HG03520 (cell line): ENCODE results near the gene COBLL1.

Source experiments
- ATAC-seq: cut with Tn5 transposase; IDR thresholded peaks from one replicate; pipeline ENCODE4 v1.9.1; 2021; ENCODE audit warnings: mild to moderate bottlenecking, moderate library complexity; ENCODE audit not compliant: unreplicated experiment

Gene COBLL1

GRCh38 chr2:164859251-164859818 lies 17.7 kb upstream of the COBLL1 start:
- no peak for ATAC-seq

DNA sequence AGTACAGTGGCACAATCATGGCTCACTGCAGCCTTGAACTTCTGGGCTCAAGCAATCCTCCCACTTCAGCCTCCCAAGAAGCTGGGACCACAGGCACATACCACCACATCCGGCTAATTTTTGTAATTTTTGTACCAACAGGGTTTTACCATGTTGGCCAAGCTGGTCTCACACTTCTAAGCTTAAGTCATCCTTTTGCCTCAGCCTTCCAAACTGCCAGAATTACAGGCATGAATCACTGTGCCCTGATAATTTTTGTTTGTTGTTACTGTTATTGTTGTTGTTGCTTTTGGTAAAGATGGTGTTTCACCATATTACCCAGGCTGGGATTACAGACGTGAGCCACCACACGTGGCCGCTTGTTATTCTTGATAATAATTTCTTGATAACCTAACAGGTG lies 10.5 kb upstream of the COBLL1 start:
- no peak for ATAC-seq

DNA sequence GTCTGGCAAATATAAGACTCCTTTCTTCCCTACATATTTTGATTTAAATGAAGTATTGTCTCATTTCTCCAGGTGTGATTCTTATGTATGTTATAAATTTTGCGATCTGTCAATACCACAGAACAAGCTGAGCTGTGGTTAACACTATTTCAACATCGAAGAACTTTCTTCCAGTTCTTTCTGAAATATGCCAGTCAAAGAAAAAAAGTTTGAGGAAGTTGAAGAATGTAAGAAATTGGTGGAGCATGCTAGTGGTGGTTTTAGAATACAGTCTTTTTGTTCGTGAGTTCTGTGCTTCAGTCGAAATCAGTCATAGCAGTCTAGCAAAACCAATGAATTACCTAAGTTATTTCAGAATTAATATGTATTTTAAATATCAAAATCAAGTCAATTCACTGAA lies 8.6 kb upstream of the COBLL1 start:
- ATAC-seq: no peak

GRCh38 chr2:164849506-164849905 lies 7.9 kb upstream of the COBLL1 start:
- ATAC-seq: no peak

- no peak for ATAC-seq
Measured at GRCh38 chr2:164847981-164848741, 6.5 kb upstream of the COBLL1 start.

GRCh38 chr2:164847291-164847690 lies 5.7 kb upstream of the COBLL1 start:
- ATAC-seq: no peak

- no peak for ATAC-seq
Measured at GRCh38 chr2:164846276-164846675, 4.7 kb upstream of the COBLL1 start.

- no peak for ATAC-seq
Measured at GRCh38 chr2:164843346-164843911, 1.8 kb upstream of the COBLL1 start.

- ATAC-seq: no peak
Measured at GRCh38 chr2:164842624-164842966, 972 bp upstream of the COBLL1 start.

- ATAC-seq: peak; percentile 52
Measured at GRCh38 chr2:164840930-164841718, 499 bp downstream of the COBLL1 start.

GRCh38 chr2:164840458-164840929 lies 1.1 kb downstream of the COBLL1 start:
- ATAC-seq: no peak

DNA sequence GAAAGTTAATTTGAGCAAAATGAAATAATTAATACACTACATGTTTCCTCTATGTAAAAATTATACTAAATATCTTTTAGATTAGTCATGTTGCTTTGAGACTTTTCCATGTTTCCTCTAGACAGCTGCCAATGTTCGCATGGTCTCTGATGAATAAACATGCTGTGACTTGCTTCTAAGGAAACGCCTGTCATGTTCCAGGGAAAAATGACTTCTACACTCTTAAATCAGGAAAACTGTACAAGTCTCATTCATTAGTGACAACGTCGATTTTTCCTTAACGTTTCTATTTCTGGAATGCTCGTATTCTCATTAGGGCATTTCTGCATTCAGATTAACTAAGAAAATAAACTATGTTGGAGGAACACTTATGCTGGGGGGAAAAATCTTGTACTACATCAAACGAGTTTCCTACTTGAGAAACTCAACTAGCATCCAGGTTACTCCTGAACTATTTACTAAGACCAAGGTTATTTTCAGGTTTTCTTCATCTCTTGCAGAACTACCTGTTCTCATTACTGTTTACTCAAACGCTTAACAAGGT lies 1.6 kb downstream of the COBLL1 start:
- no peak for ATAC-seq

DNA sequence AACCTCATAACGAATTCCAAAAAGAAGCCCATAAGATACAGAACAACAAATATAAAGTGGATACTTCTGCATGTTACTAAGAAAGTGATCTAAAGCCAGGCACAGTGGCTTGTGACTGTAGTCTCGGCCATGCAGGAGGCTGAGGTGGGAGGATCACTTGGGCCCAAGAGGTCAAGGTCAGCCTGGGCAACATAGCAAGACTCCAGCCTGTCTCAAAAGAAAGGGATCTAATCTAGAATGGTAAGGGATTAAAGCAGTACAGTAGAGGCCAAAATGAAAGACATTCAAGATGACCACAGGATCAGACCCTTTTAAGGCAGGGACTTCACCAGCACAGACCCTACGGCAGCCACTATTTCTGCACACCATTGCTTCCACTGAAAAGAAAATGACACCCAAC lies 3.8 kb downstream of the COBLL1 start:
- no peak for ATAC-seq

DNA sequence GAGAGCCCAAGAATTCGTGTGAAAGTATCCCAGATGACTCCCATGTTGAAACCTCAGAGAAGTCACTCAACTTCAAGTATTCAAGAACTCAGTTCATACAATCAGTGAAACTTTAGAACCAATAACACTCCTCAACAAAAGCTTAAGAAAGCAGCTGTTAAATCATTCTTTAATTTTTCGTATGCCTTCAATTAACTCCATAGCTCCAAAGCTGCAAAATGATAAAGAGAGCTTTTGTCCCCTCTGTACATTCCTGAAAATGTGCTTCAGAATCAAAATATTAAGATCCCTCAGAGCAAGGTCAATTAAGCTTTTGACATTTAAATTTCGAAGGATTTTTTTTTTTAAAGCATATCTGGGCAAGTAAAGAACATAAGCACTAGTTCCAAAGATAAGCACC lies 4.7 kb downstream of the COBLL1 start:
- no peak for ATAC-seq

- ATAC-seq: no peak
Measured at GRCh38 chr2:164835302-164835701, 6.3 kb downstream of the COBLL1 start.

GRCh38 chr2:164831887-164832286 lies 9.7 kb downstream of the COBLL1 start:
- no peak for ATAC-seq

- ATAC-seq: no peak
Measured at GRCh38 chr2:164831180-164831579, 10.4 kb downstream of the COBLL1 start.

DNA sequence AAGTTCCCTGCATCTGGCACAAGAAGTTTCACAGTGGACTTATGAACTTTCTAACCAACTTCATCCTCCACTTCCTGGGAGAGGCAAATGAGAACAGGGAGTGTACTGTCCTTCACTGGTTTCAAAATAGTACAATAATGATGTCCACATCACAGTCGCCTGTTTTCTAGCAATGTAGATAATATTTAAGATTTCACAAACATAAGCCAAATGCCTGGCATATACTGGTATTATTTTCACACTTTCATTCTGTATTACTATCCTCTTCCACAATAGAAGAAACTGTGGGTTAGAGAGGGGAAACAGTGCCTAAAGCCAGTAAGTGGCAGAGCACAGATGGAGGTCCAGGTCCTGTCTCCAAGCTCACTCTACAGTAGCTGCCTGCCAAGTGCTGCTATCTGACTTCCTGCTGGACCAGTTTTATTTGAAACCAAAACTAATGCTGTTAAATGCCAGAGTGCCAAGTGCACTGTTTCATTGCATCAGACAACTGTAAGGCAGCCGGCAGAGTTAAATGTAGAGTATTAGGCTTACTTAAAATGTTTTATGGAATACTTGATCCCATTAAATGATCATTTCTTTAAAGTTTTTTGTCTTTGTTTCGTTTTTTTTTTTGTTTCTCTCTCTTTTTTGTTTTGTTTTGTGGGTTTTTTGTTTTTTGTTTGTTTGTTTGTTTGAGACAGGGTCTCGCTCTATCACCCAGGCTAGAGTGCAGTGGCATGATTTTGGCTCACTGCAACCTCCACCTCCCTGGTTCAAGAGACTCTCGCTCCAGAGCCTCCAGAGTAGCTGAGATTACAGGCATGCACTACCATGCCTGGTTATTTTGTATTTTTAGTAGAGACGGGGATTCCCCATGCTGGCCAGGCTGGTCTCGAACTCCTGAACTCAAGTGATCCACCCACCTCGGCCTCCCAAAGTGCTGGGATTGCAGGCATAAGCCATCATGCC lies 15.1 kb downstream of the COBLL1 start:
- ATAC-seq: no peak

DNA sequence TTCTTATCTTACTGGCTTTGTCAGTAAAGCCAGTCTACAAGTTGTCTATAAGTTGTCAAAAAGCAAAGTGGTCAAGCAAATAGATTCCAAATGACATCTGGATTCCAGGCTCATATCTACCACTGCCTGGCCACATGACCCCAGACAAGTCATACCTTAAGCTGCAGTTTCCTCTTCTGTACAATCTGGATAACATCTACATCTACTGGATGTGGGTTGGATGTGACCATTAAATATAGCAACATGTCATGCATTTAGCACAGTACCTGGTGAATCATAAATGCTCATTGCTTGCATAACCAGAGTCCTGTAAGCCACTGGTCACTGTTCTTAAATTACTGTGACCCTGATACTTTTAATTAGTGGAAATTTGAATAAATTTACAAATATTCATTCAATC lies 16.8 kb downstream of the COBLL1 start:
- no peak for ATAC-seq

GRCh38 chr2:164823126-164823525 lies 18.5 kb downstream of the COBLL1 start:
- ATAC-seq: no peak
